Sigmoid colon (tissue), 4 donors: ENCODE measurements around the gene DCDC1.

Experiments
- CTCF ChIP-seq, 4 experiments: fragments of 450-650 bp in 3 of 4; fragments of 200-600 bp in 1 of 4; IDR thresholded peaks; one replicate each; pipeline ENCODE4 v1.5.1; 2016 to 2019; ENCODE audit warnings: antibody characterized with exemption in 4 of 4, mild to moderate bottlenecking in 3 of 4, moderate library complexity in 2 of 4
- EP300 ChIP-seq, 4 donors: sonication (generic); formaldehyde crosslinking; IDR thresholded peaks; one replicate each; pipeline ENCODE4 v1.6.1; 2017; ENCODE audit warnings: antibody characterized with exemption in 4 of 4
- POLR2A ChIP-seq, 2 donors: fragments of 450-650 bp; IDR thresholded peaks; one replicate each; pipeline ENCODE4 v1.6.1; 2016; ENCODE audit warnings: antibody characterized with exemption in 2 of 2, mild to moderate bottlenecking in 2 of 2, moderate library complexity in 2 of 2
- POLR2AphosphoS5 ChIP-seq, 4 donors: sonication (generic); formaldehyde crosslinking; IDR thresholded peaks; one replicate each; pipeline ENCODE4 v1.6.1; 2017; ENCODE audit warnings: antibody characterized with exemption in 4 of 4

- TF ChIP-seq CTCF (IDR thresholded peaks at IDR 0.05) (no peak), POLR2A (IDR thresholded peaks at IDR 0.05) (no peak), POLR2AphosphoS5 (IDR thresholded peaks at IDR 0.05) (no peak), EP300 (IDR thresholded peaks at IDR 0.05) (no peak)
Measured at GRCh38 chr11:30818721-30819120, 550.8 kb downstream of the DCDC1 start.
